NOMO-1 treated with dmso at 0.1 percent for 144 hours (cell line): ENCODE data around the gene NIPAL1.
A peak's percentile ranks its signal among the peaks of the same experiment; 100 is the strongest.
"Not testable (repeated sequence)": the region's sequence is repeated elsewhere in the genome, so short reads cannot be mapped to it uniquely, and the experiment has no call there.

Source experiments
- DNase-seq: peaks from one replicate; lab custom pipeline; 2025; ENCODE audit not compliant: unreplicated experiment; lab: John Stamatoyannopoulos, UW

Gene NIPAL1

GRCh38 chr4:48016141-48017107, at the start of gene NIPAL1, which contains the start of gene CNGA1:
NIPAL1 (plus strand) TSS chr4:48016772; CDS start chr4:48016840, 68 bp downstream.
CNGA1 (minus strand) TSS chr4:48016681; CDS start chr4:47952689, 63,992 bp downstream.
- DNase-seq, result peak; percentile 55

- no peak for DNase-seq
Observed at GRCh38 chr4:47968847-47969246, 47.7 kb upstream of the NIPAL1 start.

- DNase-seq, result peak; percentile 34
Observed at GRCh38 chr4:47972181-47972580, 44.4 kb upstream of the NIPAL1 start.

- DNase-seq, result no peak
Observed at GRCh38 chr4:47972721-47973120, 43.9 kb upstream of the NIPAL1 start.

DNA sequence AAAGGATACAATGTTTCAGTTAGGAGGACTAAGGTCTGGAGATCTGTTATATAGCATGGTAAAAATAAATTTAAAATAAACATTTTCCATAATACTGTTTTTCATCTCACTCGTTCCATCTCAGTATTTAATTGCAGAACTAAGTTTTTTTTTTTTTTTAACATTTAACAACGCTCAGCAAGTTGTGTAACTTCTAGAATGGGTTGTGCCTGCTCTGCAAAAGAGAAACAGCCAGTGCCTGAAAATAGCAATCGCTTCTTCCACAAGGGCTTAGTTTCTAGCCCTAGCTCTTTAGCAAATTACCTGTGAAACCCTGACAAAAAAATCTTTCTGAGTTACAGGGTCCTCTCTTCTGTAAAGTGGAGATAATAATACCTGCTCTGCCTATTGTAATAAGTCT, 42.0 kb upstream of the NIPAL1 start:
- peak; percentile 33 for DNase-seq

DNA sequence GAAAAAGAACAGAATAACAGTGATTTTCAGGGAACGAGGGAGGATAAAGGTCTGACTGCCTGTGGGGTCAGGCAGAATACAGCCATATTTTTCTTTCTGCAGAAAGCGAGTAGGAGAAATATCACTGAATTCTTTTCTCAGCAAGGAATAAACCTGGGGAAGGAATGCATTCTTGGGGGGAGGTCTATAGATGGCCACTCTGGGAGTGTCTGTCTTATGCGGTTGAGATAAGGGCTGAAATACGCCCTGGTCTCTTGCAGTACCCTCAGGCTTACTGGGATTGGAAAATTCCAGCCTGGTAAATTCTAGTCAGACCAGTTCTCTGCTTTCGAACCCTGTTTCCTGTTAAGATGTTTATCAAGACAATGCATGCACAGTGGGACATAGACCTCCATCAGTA, 26.4 kb upstream of the NIPAL1 start:
- no peak for DNase-seq

- DNase-seq, result not testable (repeated sequence)
Observed at GRCh38 chr4:47992475-47992874, 24.1 kb upstream of the NIPAL1 start.

GRCh38 chr4:47996021-47996420, 20.6 kb upstream of the NIPAL1 start:
- no peak for DNase-seq

- DNase-seq, result no peak
Observed at GRCh38 chr4:48002267-48002666, 14.3 kb upstream of the NIPAL1 start.

- not testable (repeated sequence) for DNase-seq
Observed at GRCh38 chr4:48003568-48003967, 13.0 kb upstream of the NIPAL1 start.

- DNase-seq, result no peak
Observed at GRCh38 chr4:48005781-48006180, 10.8 kb upstream of the NIPAL1 start.

GRCh38 chr4:48008021-48008596, 8.5 kb upstream of the NIPAL1 start:
- no peak for DNase-seq

- DNase-seq, result not testable (repeated sequence)
Observed at GRCh38 chr4:48010906-48011305, 5.7 kb upstream of the NIPAL1 start.

DNA sequence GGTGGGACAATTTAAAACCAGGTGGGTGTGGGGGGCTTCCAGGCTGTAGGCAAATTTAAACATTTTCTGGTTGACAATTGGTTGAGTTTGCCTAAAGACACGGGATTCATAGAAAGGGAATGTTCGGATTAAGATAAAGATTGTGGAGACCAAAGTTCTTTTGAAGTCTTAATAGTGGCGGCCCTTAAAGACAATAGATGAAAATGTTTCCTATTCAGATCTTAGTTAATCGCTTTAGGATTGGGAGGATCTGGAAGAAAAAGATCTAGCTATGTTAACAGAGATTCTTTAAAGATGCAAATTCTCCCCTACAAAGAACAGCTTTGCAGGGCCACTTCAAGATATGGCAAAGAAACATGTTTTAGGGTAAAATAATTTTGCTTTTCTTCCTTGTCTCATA, 4.8 kb upstream of the NIPAL1 start:
- no peak for DNase-seq

- no peak for DNase-seq
Observed at GRCh38 chr4:48012824-48013223, 3.7 kb upstream of the NIPAL1 start.

- no peak for DNase-seq
Observed at GRCh38 chr4:48015216-48015615, 1.4 kb upstream of the NIPAL1 start.

GRCh38 chr4:48015678-48016077, 894 bp upstream of the NIPAL1 start:
- no peak for DNase-seq

DNA sequence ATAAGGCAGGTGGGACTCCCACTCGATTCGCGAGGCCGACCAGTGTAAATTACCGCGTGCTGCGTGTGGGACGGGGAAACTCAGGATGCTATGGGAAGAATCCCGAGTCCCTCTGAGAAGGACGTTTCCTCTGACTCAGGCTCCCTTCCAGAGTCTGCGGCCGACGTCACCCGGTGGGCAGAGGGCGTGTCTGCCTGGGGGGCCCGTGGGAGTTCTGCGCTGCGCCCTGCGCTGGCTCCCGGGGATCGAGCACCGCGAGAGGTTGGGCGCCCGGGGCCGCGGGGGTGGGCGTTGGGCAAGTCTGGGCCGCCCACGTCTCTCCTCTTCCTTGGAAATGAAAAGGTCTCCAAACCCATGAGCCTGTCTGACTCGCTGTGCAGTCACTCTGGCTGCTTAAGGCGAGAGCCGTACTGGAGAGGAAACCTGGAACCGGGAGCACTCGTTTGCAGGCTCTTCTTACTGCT, 568 bp downstream of the NIPAL1 start:
- no peak for DNase-seq

GRCh38 chr4:48018112-48018511, 1.5 kb downstream of the NIPAL1 start:
- DNase-seq, result no peak

- no peak for DNase-seq
Observed at GRCh38 chr4:48021100-48021499, 4.5 kb downstream of the NIPAL1 start.

GRCh38 chr4:48022192-48022799, 5.7 kb downstream of the NIPAL1 start:
- DNase-seq, result no peak

- DNase-seq, result no peak
Observed at GRCh38 chr4:48024522-48024921, 8.0 kb downstream of the NIPAL1 start.
